Type B pancreatic cell (in vitro differentiated cells): Measurements from ENCODE around the gene GNL2. TPM values are rescaled to one million over a fixed set of nuclear protein-coding genes. Genes with fewer than 3 reads are reported as not detected.

ENCODE experiments used
- DNase-seq: peaks from one replicate; pipeline ENCODE4 v3.0.0; 2021; ENCODE audit warnings: mixed read lengths; ENCODE audit not compliant: unreplicated experiment; ENCODE audit errors: extremely low spot score
- H3K27ac Mint-ChIP-seq: 2 replicates; pipeline ENCODE4 v1.8.0; 2021; ENCODE audit warnings: mild to moderate bottlenecking, mixed read lengths
- H3K27me3 Mint-ChIP-seq: 2 replicates; pipeline ENCODE4 v1.8.0; 2021; ENCODE audit warnings: mixed read lengths
- H3K36me3 Mint-ChIP-seq: 2 replicates; pipeline ENCODE4 v1.8.0; 2021; ENCODE audit warnings: mixed read lengths
- H3K4me1 Mint-ChIP-seq: one replicate; pipeline ENCODE4 v1.8.0; 2021; ENCODE audit warnings: mixed read lengths; ENCODE audit not compliant: unreplicated experiment
- H3K4me3 Mint-ChIP-seq: 2 replicates; pipeline ENCODE4 v1.8.0; 2021; ENCODE audit warnings: mild to moderate bottlenecking, mixed read lengths
- H3K9me3 Mint-ChIP-seq: 2 replicates; pipeline ENCODE4 v1.8.0; 2021; ENCODE audit warnings: mixed read lengths
- CTCF ChIP-seq: fragments of 200-600 bp; sonication (generic); conservative IDR thresholded peaks from 2 replicates; pipeline ENCODE4 v1.5.0; 2021; ENCODE audit warnings: antibody characterized with exemption, mild to moderate bottlenecking
- total RNA-seq: library from RNA; stranded (reverse); gene quantifications from 2 replicates; pipeline ENCODE4 v1.2.1, GENCODE V29; 2021; ENCODE audit warnings: low replicate concordance

GNL2 gene
- total RNA-seq, 1 donor from 2014 or later = 55.1 TPM

GRCh38 chr1:37616330-37616729, 20.6 kb upstream of the GNL2 start:
- no peaks in the 10 kb centered on the region for H3K36me3 Mint-ChIP-seq
- DNase-seq = no peak
- no peaks in the 10 kb centered on the region for H3K9me3 Mint-ChIP-seq
- H3K4me3 Mint-ChIP-seq = no peak overlapping the region
- H3K4me1 Mint-ChIP-seq = no peaks in the 10 kb centered on the region
- H3K27ac Mint-ChIP-seq = no peak overlapping the region
- H3K27me3 Mint-ChIP-seq = peaks cover 75% of the 10 kb centered on the region
- no peak for TF ChIP-seq CTCF

GRCh38 chr1:37614105-37614504, 18.4 kb upstream of the GNL2 start:
- no peak for DNase-seq
- Mint-ChIP-seq H3K9me3 (no peaks in the 10 kb centered on the region), H3K27ac (no peak overlapping the region), H3K4me3 (no peak overlapping the region), H3K27me3 (peaks cover 70% of the 10 kb centered on the region), H3K36me3 (no peaks in the 10 kb centered on the region), H3K4me1 (no peaks in the 10 kb centered on the region)
- no peak for TF ChIP-seq CTCF

GRCh38 chr1:37612186-37612585, 16.4 kb upstream of the GNL2 start:
- no peak overlapping the region for H3K4me3 Mint-ChIP-seq
- no peak overlapping the region for H3K27ac Mint-ChIP-seq
- no peaks in the 10 kb centered on the region for H3K9me3 Mint-ChIP-seq
- TF ChIP-seq CTCF = no peak
- H3K27me3 Mint-ChIP-seq = peaks cover 53% of the 10 kb centered on the region
- DNase-seq = no peak
- no peaks in the 10 kb centered on the region for H3K36me3 Mint-ChIP-seq
- H3K4me1 Mint-ChIP-seq = no peaks in the 10 kb centered on the region

- no peak for TF ChIP-seq CTCF
- H3K36me3 Mint-ChIP-seq = no peaks in the 10 kb centered on the region
- H3K9me3 Mint-ChIP-seq = no peaks in the 10 kb centered on the region
- no peak for DNase-seq
- peaks cover 32% of the 10 kb centered on the region for H3K27me3 Mint-ChIP-seq
- no peak overlapping the region for H3K27ac Mint-ChIP-seq
- H3K4me3 Mint-ChIP-seq = no peak overlapping the region
- H3K4me1 Mint-ChIP-seq = no peaks in the 10 kb centered on the region
Measured at GRCh38 chr1:37609994-37610393, 14.3 kb upstream of the GNL2 start.

- Mint-ChIP-seq H3K36me3 (no peaks in the 10 kb centered on the region), H3K4me1 (no peaks in the 10 kb centered on the region), H3K27ac (no peak overlapping the region), H3K4me3 (no peak overlapping the region), H3K27me3 (peaks cover 36% of the 10 kb centered on the region), H3K9me3 (no peaks in the 10 kb centered on the region)
- no peak for TF ChIP-seq CTCF
- DNase-seq = no peak
Measured at GRCh38 chr1:37609002-37609401, 13.3 kb upstream of the GNL2 start.
